DND-41 (cell line): ENCODE data around the gene HMX1.

Experiments used
- ATAC-seq: fragments of 200-7000 bp; cut with Tn5 transposase; 3 replicates; pipeline ENCODE4 v1.9.1; 2021; ENCODE audit warnings: low read depth; ENCODE audit not compliant: insufficient read depth
- DNase-seq: peaks from one replicate; pipeline ENCODE4 v3.0.0-alpha.2; 2020
- H2AFZ ChIP-seq: 2 replicates; pipeline ENCODE4 v1.6.0; 2012; ENCODE audit warnings: low read depth, low read length
- H3K27ac ChIP-seq: 2 replicates; pipeline ENCODE4 v1.5.1; 2012; ENCODE audit warnings: low read length, inconsistent platforms
- H3K27me3 ChIP-seq: fragments of 200-600 bp; sonication (generic); 2 replicates; pipeline ENCODE4 v1.6.0; 2012; ENCODE audit warnings: low read length, mild to moderate bottlenecking, inconsistent platforms; ENCODE audit not compliant: insufficient read depth, poor library complexity
- H3K36me3 ChIP-seq: 2 replicates; pipeline ENCODE4 v1.5.1; 2012; ENCODE audit warnings: low read length, inconsistent platforms; ENCODE audit not compliant: insufficient read depth
- H3K4me1 ChIP-seq: 2 replicates; pipeline ENCODE4 v1.5.1; 2012; ENCODE audit warnings: mild to moderate bottlenecking, low read length; ENCODE audit not compliant: insufficient read depth
- H3K4me2 ChIP-seq: 2 replicates; pipeline ENCODE4 v1.6.0; 2012; ENCODE audit warnings: mild to moderate bottlenecking, moderate library complexity, low read length, inconsistent platforms; ENCODE audit not compliant: insufficient read depth
- H3K4me3 ChIP-seq, 2 experiments: fragments of 200-600 bp in 1 of 2; shearing (Covaris generic) in 1 of 2; 2 replicates each; pipeline ENCODE4 v1.5.1; 2012 to 2016; ENCODE audit warnings: inconsistent platforms in 2 of 2, low read length in 2 of 2, mild to moderate bottlenecking in 2 of 2, low read depth in 1 of 2, moderate library complexity in 1 of 2
- H3K79me2 ChIP-seq: 2 replicates; pipeline ENCODE4 v1.6.0; 2012; ENCODE audit warnings: low read length, inconsistent platforms; ENCODE audit not compliant: insufficient read depth
- H3K9ac ChIP-seq: 2 replicates; pipeline ENCODE4 v1.6.0; 2012; ENCODE audit warnings: low read depth, mild to moderate bottlenecking, inconsistent platforms, low read length, moderate library complexity
- H3K9me3 ChIP-seq: 2 replicates; pipeline ENCODE4 v1.5.1; 2012; ENCODE audit warnings: low read length, moderate library complexity, mild to moderate bottlenecking, inconsistent platforms; ENCODE audit not compliant: insufficient read depth, severe bottlenecking
- H4K20me1 ChIP-seq: 2 replicates; pipeline ENCODE4 v1.6.0; 2012; ENCODE audit warnings: low read length; ENCODE audit not compliant: insufficient read depth
- EZH2 ChIP-seq: IDR thresholded peaks from 3 replicates; pipeline ENCODE4 v1.6.1; 2012; ENCODE audit warnings: borderline replicate concordance, low read depth, mild to moderate bottlenecking, moderate library complexity, low read length, inconsistent platforms; ENCODE audit not compliant: severe bottlenecking
- TF ChIP-seq, protein P1 (sequence below): IDR thresholded peaks from 2 replicates; pipeline ENCODE4 v1.5.1; 2012; ENCODE audit warnings: borderline replicate concordance, low read length, moderate library complexity, mild to moderate bottlenecking; ENCODE audit not compliant: poor library complexity, severe bottlenecking; ENCODE audit errors: extremely low read depth

HMX1 gene

DNA sequence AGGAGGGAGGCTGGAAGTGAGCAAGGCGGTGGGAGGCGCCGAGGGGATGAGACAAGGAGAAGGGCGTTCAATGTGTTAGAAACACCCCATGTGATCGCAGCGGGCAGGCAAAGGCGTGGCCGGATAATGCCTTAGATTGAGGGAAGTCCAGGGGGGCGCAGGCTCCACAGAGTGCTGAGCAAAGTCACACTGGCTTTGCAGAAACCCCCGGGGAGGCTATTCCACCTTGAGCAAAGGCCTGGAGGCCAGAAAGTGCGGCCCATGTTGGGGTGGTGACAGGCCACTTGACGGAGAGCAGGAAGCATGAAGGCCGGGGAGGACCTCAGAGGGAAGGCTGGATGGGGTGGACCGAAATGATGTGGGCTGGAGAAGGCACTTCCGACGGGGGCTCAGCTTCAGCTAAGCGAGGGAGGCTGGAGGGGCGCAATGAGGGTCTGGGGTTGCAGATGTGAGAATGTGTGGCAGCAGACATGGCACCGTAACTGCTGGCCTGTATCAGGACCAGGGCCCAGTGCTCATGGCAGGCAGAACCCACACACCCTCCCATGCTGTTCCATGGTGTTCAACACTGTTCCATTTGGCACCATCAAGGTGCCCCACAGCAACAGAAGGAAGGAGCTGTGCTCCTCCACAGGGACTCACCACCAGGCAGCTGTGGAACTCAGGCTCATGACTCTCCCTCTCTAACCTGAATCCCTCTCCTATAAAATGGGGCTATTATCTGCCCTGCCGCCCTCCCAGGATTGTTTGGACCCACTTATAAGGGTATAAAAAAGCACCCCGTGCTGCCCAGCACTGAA is 50.3 kb downstream of the HMX1 start:
- H3K9me3 ChIP-seq, result no peaks in the 10 kb centered on the region
- H3K4me2 ChIP-seq, result no peak overlapping the region
- no peak overlapping the region for H2AFZ ChIP-seq
- H3K79me2 ChIP-seq, result no peaks in the 10 kb centered on the region
- DNase-seq, result no peak
- H3K27me3 ChIP-seq, result no peaks in the 10 kb centered on the region
- no peaks in the 10 kb centered on the region for H3K36me3 ChIP-seq
- H4K20me1 ChIP-seq, result no peaks in the 10 kb centered on the region
- TF ChIP-seq, protein P1, sequence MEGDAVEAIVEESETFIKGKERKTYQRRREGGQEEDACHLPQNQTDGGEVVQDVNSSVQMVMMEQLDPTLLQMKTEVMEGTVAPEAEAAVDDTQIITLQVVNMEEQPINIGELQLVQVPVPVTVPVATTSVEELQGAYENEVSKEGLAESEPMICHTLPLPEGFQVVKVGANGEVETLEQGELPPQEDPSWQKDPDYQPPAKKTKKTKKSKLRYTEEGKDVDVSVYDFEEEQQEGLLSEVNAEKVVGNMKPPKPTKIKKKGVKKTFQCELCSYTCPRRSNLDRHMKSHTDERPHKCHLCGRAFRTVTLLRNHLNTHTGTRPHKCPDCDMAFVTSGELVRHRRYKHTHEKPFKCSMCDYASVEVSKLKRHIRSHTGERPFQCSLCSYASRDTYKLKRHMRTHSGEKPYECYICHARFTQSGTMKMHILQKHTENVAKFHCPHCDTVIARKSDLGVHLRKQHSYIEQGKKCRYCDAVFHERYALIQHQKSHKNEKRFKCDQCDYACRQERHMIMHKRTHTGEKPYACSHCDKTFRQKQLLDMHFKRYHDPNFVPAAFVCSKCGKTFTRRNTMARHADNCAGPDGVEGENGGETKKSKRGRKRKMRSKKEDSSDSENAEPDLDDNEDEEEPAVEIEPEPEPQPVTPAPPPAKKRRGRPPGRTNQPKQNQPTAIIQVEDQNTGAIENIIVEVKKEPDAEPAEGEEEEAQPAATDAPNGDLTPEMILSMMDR, result no peak
- no peak for TF ChIP-seq EZH2
- ATAC-seq, result no peak
- H3K4me3 ChIP-seq, result no peak overlapping the region
- H3K4me1 ChIP-seq, result no peaks in the 10 kb centered on the region
- no peak overlapping the region for H3K27ac ChIP-seq
- H3K9ac ChIP-seq, result no peak overlapping the region

DNA sequence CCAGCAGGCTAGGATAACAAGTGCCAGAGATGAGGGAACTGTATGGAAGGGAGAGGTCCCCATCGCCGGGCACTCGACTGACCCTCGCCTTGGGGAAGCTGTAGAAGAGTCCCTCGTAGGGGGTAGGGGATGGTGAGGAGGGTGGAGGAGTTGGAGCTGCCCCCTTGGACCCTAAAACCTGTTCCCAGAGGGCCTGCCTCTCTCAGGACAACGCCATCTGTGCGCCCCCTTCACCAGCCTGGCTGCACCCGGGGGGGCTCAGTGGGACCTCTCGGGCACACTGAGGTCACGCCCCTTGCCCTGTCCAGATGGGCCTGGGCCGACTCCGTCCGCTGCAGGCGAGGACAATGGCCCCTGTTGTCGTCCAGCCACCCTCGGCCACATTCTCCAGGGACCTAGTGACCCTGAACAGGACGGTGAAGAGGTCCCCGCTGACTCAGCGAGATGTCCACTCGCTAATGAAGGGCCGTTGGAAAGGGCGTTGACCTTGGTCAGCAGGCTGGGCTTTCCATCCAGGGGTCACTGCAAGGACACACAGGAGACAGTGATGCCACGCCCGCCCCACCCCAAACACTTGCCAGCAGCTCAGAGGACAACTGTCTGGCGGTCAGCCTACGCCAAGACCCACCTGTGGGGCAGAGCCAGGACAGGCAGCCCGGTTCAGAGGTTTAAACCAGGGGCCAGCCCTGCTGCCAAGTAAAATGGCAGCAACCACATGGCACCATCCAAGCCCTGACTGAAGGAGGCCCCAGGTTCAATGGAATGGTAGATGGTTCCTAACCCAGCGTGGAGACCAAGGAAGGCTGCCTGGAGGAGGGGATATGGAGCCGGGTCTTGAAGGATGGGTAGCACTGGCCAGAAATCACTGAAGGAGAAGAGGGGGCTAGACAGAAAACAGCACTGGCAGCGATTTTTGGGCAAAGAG is 51.2 kb downstream of the HMX1 start:
- H3K79me2 ChIP-seq, result no peaks in the 10 kb centered on the region
- H3K36me3 ChIP-seq, result no peaks in the 10 kb centered on the region
- no peak for TF ChIP-seq EZH2
- TF ChIP-seq, protein P1, result no peak
- H3K4me2 ChIP-seq, result no peak overlapping the region
- no peak for DNase-seq
- no peak overlapping the region for H3K4me3 ChIP-seq
- no peak overlapping the region for H3K9ac ChIP-seq
- H3K4me1 ChIP-seq, result no peaks in the 10 kb centered on the region
- no peak overlapping the region for H3K27ac ChIP-seq
- ATAC-seq, result no peak
- H3K9me3 ChIP-seq, result no peaks in the 10 kb centered on the region
- H4K20me1 ChIP-seq, result no peaks in the 10 kb centered on the region
- no peak overlapping the region for H2AFZ ChIP-seq
- H3K27me3 ChIP-seq, result no peaks in the 10 kb centered on the region

DNA sequence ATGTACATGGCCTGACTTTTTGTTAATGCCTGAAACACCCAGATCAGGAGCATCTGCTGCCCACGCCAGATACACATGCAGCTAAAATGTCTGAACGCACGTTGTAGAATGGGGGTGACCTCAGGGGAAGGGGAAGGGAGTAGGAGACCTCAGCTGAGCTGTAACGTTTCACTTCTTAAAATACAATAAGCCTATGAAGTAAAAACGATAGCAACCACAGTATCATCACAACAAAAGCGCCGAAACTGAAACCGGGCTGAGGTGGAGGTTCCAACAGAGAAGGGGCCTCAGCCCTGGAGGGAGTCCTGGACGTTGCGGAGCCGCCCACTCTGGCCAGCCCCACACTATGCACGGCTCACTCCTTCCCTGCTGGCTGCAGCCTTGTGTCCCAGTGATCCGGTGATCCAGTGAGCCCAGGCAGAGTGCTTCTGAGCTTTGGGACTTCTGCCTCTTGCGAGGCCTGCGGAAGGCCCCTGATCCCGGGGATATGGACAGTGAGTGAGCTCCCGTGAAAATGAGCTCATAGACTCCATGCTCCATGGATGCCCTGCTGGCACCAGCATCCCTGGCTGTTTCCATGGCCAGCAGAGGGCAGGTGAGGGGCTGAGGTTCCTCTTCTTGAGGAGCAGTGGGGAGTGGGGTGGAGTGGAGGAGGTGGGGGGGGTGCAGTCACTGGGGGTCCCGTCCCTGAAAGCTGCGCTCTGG is 52.0 kb downstream of the HMX1 start:
- H3K4me2 ChIP-seq, result no peak overlapping the region
- no peak for TF ChIP-seq EZH2
- TF ChIP-seq, protein P1, result no peak
- no peak overlapping the region for H3K4me3 ChIP-seq
- DNase-seq, result no peak
- no peak overlapping the region for H2AFZ ChIP-seq
- ATAC-seq, result no peak
- no peaks in the 10 kb centered on the region for H3K79me2 ChIP-seq
- no peaks in the 10 kb centered on the region for H3K36me3 ChIP-seq
- H3K4me1 ChIP-seq, result no peaks in the 10 kb centered on the region
- no peaks in the 10 kb centered on the region for H4K20me1 ChIP-seq
- no peak overlapping the region for H3K9ac ChIP-seq
- no peaks in the 10 kb centered on the region for H3K9me3 ChIP-seq
- H3K27me3 ChIP-seq, result no peaks in the 10 kb centered on the region
- no peak overlapping the region for H3K27ac ChIP-seq
